Stomach smooth muscle (tissue), 2 donors: Measurements from ENCODE around the gene TRIM28.
"Not testable (repeated sequence)": the region's sequence is repeated elsewhere in the genome, so short reads cannot be mapped to it uniquely, and the experiment has no call there.

Source experiments
- H3K27ac ChIP-seq: one replicate; pipeline ENCODE4 v1.7.0; 2013; ENCODE audit warnings: mild to moderate bottlenecking, low read length, inconsistent platforms
- H3K27me3 ChIP-seq, 2 donors: one replicate each; pipeline ENCODE4 v1.7.0; 2013; ENCODE audit warnings: low read length in 2 of 2; ENCODE audit not compliant: insufficient read depth in 2 of 2, control insufficient read depth in 1 of 2
- H3K36me3 ChIP-seq, 2 donors: one replicate each; pipeline ENCODE4 v1.7.0; 2013; ENCODE audit warnings: low read length in 2 of 2; ENCODE audit not compliant: control insufficient read depth in 2 of 2, insufficient read depth in 2 of 2
- H3K4me1 ChIP-seq: one replicate; pipeline ENCODE4 v1.7.0; 2013; ENCODE audit warnings: low read length; ENCODE audit not compliant: control insufficient read depth, insufficient read depth
- H3K4me3 ChIP-seq, 2 donors: one replicate each; pipeline ENCODE4 v1.7.0; 2013; ENCODE audit warnings: low read length in 2 of 2
- H3K9ac ChIP-seq, 2 donors: one replicate each; pipeline ENCODE4 v1.7.0; 2013; ENCODE audit warnings: low read length in 2 of 2, mild to moderate bottlenecking in 1 of 2
- H3K9me3 ChIP-seq, 2 donors: one replicate each; pipeline ENCODE4 v1.7.0; 2013; ENCODE audit warnings: low read length in 2 of 2; ENCODE audit not compliant: control insufficient read depth in 2 of 2
- donor health status: healthy.
- donor health status: Pancreatic carcinoma.

The TRIM28 gene

DNA sequence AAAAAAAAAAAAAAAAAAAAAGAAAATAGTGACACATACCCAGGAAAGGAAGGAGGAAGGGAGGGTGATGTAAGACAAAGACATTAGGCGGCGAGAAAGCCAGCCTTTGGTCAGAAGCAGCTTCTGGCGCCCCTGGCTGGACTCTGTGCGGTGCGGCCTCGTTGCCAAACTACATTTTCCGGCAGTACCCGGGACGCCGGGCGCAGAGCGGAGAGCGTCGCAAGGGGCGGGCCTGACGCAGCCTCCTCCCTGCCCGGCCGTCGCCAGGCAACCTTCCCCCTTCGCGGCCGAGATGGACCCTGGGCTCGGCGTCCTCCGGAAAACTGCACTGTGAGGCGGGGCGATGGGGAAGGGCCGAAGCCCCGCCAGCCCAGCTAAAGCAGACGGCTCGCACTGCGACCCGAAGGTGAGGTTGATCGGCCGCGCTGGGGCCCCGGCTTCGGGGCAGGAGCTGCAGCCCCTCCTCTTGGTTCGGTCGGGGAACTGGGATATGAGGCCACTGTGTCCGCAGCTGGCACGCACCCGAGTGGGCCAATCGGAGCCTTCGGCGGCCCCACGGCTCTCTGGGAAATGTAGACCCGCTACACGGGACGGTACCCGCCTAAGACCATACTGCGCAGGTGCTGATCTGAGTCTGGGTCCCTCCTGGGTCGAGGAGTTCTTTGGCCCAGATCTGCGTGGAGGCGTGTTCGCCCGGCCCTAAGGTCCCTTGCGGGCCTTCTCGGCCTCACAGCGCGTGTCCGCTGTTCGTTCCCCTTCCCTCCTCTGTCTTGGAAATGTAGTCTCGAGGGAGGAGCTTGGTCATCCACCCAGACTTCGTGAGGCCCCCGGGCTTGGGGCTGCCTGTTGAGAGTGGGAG is 31.5 kb downstream of the TRIM28 start:
- Histone ChIP-seq H3K9ac (peak overlapping the region; percentile 92 to 93), H3K27ac (peak overlapping the region; percentile 95)

DNA sequence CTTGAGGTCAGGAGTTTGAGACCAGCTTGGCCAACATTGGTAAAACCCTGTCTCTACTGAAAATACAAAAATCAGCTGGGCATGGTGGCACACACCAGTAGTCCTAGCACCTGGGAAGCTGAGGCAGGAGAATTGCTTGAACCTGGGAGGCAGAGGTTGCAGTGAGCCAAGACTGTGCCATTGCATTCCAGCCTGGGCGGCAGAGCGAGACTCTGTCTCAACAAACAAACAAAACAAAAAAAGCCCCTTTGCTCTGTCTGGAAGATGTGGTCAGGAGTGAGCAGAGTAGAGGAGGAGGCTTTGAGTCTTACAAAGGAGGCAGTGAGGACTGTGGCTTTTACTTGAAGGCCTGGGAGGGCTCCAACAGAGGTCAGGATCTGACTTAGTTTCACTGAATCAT is 33.7 kb downstream of the TRIM28 start:
- not testable (repeated sequence) for H3K9ac ChIP-seq, H3K4me3 ChIP-seq, H3K27me3 ChIP-seq, H3K9me3 ChIP-seq, H3K36me3 ChIP-seq, H3K27ac ChIP-seq
- H3K4me1 ChIP-seq = peaks cover 34% of the 10 kb centered on the region

More for the DNA sequence above, 31.5 kb downstream of the TRIM28 start:
- Histone ChIP-seq H3K27me3 (no peaks in the 10 kb centered on the region), H3K4me1 (peaks cover 31% of the 10 kb centered on the region), H3K36me3 (peaks cover 3 to 4% of the 10 kb centered on the region in 2 donors), H3K9me3 (no peaks in the 10 kb centered on the region), H3K4me3 (peak overlapping the region; percentile 89 to 91)

DNA sequence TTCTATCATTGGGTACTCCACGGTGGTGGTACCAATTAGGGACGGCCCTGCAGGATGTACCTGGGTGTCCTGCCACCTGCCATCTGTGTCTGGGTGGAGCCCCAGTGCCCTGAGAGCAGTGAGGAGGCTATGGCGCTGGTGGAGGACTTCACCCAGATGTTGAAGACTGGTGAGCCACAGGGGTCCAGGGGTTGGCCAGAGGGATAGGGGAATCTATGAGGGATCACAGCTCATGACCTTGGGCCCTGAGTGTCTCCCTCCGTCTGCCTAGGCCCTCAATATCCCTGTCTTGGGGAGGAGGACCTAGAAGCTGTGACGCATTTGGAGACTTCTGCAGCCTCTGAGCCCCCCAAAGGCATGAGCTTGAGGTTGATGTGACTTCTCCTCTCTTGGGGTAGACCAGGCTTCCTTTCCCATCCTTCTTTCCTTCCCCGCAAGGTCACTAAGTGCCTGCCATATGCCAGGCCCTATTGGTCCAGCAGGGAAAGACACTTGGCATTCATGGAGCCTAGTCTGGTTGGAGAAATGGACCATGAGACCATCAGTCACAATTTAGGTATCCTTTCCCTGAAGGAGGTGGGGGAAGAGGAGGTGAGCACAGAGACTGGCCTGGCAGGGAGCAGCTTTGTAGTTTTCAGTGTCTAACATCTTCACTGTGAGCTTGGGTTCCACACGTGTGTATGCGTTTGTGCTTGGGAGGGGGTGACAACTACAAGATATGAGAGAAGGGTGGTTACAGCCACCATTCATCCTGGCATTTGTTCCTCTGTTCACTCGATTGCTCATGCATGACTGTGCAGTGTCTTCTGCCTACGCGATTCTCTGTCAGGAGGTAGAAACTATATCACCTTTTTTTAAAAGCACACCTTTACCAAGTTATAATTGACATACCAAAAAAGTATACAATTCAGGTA is 34.4 kb downstream of the TRIM28 start:
- peak overlapping the region in 1 of 2 donors; percentile 36 for H3K9ac ChIP-seq
- H3K4me3 ChIP-seq = no peak overlapping the region
- no peaks in the 10 kb centered on the region for H3K27me3 ChIP-seq
- H3K36me3 ChIP-seq = peaks cover 5 to 10% of the 10 kb centered on the region in 2 donors
- no peak overlapping the region for H3K27ac ChIP-seq
- H3K4me1 ChIP-seq = peaks cover 34% of the 10 kb centered on the region
- no peaks in the 10 kb centered on the region for H3K9me3 ChIP-seq

GRCh38 chr19:58579473-58580142 is 35.7 kb downstream of the TRIM28 start:
- Histone ChIP-seq H3K9me3 (no peaks in the 10 kb centered on the region), H3K9ac (no peak overlapping the region), H3K4me3 (no peak overlapping the region), H3K27me3 (no peaks in the 10 kb centered on the region), H3K27ac (peak overlapping the region; percentile 76), H3K36me3 (peaks cover 5 to 16% of the 10 kb centered on the region in 2 donors), H3K4me1 (peaks cover 24% of the 10 kb centered on the region)

DNA sequence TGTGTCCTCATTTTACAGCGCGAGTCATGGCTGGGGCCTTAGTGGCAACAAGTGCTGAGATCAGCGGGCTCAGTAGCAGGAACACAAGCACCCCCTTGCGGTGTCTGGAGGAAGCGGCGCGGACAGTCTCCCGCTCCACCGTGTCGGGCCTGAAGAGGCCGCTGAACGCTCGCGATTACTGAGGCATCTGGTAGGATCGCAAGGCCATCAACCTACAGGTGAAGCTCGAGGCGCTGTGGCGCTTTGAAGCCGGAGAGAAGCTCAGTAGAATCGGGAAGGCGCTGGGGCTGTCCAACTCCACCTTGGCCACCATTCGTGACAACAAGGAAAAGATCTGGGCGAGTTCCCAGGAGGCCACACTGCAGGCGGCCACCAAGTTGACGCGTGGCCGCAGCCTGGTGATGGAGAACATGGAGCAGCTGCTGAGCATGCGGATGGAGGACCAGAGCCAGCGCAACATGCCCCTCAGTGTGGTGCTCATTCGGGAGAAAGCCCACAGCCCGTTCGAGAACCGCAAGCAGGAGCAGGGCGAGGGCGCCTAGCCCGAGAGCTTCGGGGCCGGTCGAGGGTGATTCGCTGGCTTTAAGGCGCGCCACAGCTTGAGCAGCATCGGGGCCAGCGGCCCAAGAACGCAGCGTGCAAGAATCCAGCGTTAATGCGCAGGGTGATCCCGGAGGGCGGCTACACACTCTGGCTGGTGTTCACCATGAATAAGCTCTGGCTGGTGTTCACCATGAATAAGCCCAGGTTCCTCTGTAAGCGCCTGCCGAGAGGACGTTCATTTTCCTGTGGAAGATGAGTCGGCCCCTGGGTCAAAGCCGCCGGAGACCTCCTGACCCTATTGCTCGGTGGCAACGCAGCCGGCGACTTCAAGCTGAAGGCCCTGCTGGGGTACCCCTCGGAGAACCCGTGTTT is 37.6 kb downstream of the TRIM28 start:
- Histone ChIP-seq H3K4me3 (peak overlapping the region in 1 of 2 donors; percentile 55), H3K9ac (peak overlapping the region; percentile 61 to 79)

GRCh38 chr19:58582985-58583384 is 39.1 kb downstream of the TRIM28 start:
- H3K27me3 ChIP-seq = no peaks in the 10 kb centered on the region
- H3K9ac ChIP-seq = no peak overlapping the region
- H3K4me1 ChIP-seq = peaks cover 14% of the 10 kb centered on the region
- H3K36me3 ChIP-seq = peaks cover 12 to 16% of the 10 kb centered on the region in 2 donors
- no peaks in the 10 kb centered on the region for H3K9me3 ChIP-seq
- H3K27ac ChIP-seq = no peak overlapping the region
- no peak overlapping the region for H3K4me3 ChIP-seq

More for the DNA sequence above, 37.6 kb downstream of the TRIM28 start:
- Histone ChIP-seq H3K36me3 (peaks cover 12 to 16% of the 10 kb centered on the region in 2 donors), H3K27ac (peak overlapping the region; percentile 76), H3K9me3 (no peaks in the 10 kb centered on the region), H3K4me1 (peaks cover 17% of the 10 kb centered on the region), H3K27me3 (no peaks in the 10 kb centered on the region)

GRCh38 chr19:58584498-58585441 is 40.9 kb downstream of the TRIM28 start:
- Histone ChIP-seq H3K9me3 (no peaks in the 10 kb centered on the region), H3K4me1 (peaks cover 14% of the 10 kb centered on the region), H3K36me3 (peaks cover 12 to 16% of the 10 kb centered on the region in 2 donors), H3K27me3 (no peaks in the 10 kb centered on the region), H3K27ac (no peak overlapping the region), H3K4me3 (no peak overlapping the region), H3K9ac (no peak overlapping the region)

- Histone ChIP-seq H3K9ac (no peak overlapping the region), H3K36me3 (peaks cover 12 to 16% of the 10 kb centered on the region in 2 donors), H3K4me1 (peaks cover 14% of the 10 kb centered on the region), H3K9me3 (no peaks in the 10 kb centered on the region), H3K27me3 (no peaks in the 10 kb centered on the region), H3K4me3 (no peak overlapping the region), H3K27ac (no peak overlapping the region)
Observed at GRCh38 chr19:58585442-58586132, 41.7 kb downstream of the TRIM28 start.
